ENCODE data around the gene DNASE1L3. TPM values are rescaled to one million over a fixed set of nuclear protein-coding genes. Genes with fewer than 3 reads are reported as not detected.
"Not testable (repeated sequence)": the region's sequence is repeated elsewhere in the genome, so short reads cannot be mapped to it uniquely, and the experiment has no call there.

DNASE1L3 gene
- total RNA-seq, 2 donors from 2014 or later, result 1.4 to 2.3 TPM

DNA sequence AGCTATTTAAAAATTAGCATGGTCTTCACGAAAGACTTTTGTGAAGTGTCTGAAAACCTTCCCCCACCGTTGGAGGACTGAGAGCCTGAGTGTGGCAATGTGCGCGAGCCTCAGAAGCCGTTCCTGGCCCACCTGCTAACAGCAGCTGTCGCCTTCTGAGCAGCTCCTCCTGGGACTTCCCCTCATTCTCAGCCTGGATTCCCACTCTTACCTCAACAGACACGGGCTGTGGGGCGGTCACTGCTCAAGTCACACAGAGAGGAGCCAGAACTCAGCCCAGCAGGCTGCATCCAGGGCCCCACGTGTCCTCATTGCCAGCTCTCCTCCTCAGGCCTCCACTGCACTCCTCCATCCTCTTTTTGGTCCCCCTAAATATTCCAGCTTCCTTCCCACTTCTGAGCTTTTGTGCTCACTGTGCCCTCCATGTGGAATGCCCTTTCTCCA lies 7.8 kb downstream of the DNASE1L3 start:
- WGBS, result 72% methylated on average over 9 of the region's 9 CpGs
- TF ChIP-seq POLR2AphosphoS5 (IDR thresholded peaks at IDR 0.05), result no peak
- no peak for TF ChIP-seq CTCF (IDR thresholded peaks at IDR 0.05)
- no peak for TF ChIP-seq POLR2A (IDR thresholded peaks at IDR 0.05)
- DNase-seq (ENCODE audit: low spot score), result no peak

GRCh38 chr3:58201451-58201850 lies 9.3 kb downstream of the DNASE1L3 start:
- H3K4me1 ChIP-seq (replicated peaks); H3K27me3 ChIP-seq (replicated peaks; ENCODE audit: insufficient read depth); H3K4me3 ChIP-seq; H3K9me3 ChIP-seq; intact Hi-C loops (cut with DNase I); H3K36me3 ChIP-seq; H3K27ac ChIP-seq; DNase-seq (ENCODE audit: low spot score): not testable (repeated sequence)
- WGBS, result 71% methylated on average over 3 of the region's 3 CpGs

More for the DNA sequence above, 7.8 kb downstream of the DNASE1L3 start:
- Histone ChIP-seq H3K27me3 (replicated peaks; ENCODE audit: insufficient read depth) (no peaks in the 10 kb centered on the region), H3K27ac (no peak overlapping the region), H3K9me3 (no peaks in the 10 kb centered on the region), H3K4me3 (no peak overlapping the region), H3K36me3 (no peaks in the 10 kb centered on the region), H3K4me1 (replicated peaks) (no peaks in the 10 kb centered on the region)
- intact Hi-C loops (cut with DNase I), result no loop called here

GRCh38 chr3:58200846-58201355 lies 9.9 kb downstream of the DNASE1L3 start:
- intact Hi-C loops (cut with DNase I), result no loop called here
- H3K36me3 ChIP-seq, result no peaks in the 10 kb centered on the region
- no peak for DNase-seq (ENCODE audit: low spot score)
- no peak for TF ChIP-seq POLR2A (IDR thresholded peaks at IDR 0.05)
- no peak for TF ChIP-seq POLR2AphosphoS5 (IDR thresholded peaks at IDR 0.05)
- no peak for TF ChIP-seq CTCF (IDR thresholded peaks at IDR 0.05)
- no peaks in the 10 kb centered on the region for H3K27me3 ChIP-seq (replicated peaks; ENCODE audit: insufficient read depth)
- H3K4me3 ChIP-seq, result no peak overlapping the region
- 42% methylated on average over 11 of the region's 11 CpGs for WGBS
- no peaks in the 10 kb centered on the region for H3K9me3 ChIP-seq
- H3K4me1 ChIP-seq (replicated peaks), result no peaks in the 10 kb centered on the region
- no peak overlapping the region for H3K27ac ChIP-seq

- Histone ChIP-seq H3K4me3 (no peak overlapping the region), H3K27me3 (replicated peaks; ENCODE audit: insufficient read depth) (no peaks in the 10 kb centered on the region), H3K36me3 (no peaks in the 10 kb centered on the region), H3K27ac (no peak overlapping the region), H3K9me3 (no peaks in the 10 kb centered on the region), H3K4me1 (replicated peaks) (no peaks in the 10 kb centered on the region)
- DNase-seq (ENCODE audit: low spot score), result no peak
- TF ChIP-seq POLR2A (IDR thresholded peaks at IDR 0.05) (no peak), POLR2AphosphoS5 (IDR thresholded peaks at IDR 0.05) (no peak), CTCF (IDR thresholded peaks at IDR 0.05) (no peak)
- intact Hi-C loops (cut with DNase I), result no loop called here
Measured at GRCh38 chr3:58200121-58200709, 10.6 kb downstream of the DNASE1L3 start.

DNA sequence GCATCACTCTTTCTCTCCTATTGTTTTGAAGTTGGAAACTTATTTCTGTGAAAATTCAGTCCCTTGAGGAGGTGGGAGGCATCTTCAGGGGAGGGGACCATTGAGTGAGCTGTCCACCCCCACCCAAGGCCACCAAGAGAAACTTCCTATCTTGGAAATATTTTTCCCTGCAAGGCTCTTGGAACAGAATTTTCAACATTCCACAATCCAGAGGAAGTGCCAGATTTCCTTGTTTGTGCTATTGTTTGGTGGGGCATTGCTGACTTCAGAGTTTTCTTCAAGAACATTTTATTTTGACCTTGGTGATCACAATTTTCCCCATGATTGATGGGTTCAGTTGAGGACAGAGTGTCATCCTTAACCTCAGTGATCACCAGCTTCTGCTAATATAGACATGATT lies 12.0 kb downstream of the DNASE1L3 start:
- Histone ChIP-seq H3K27ac (no peak overlapping the region), H3K4me3 (no peak overlapping the region), H3K4me1 (replicated peaks) (no peaks in the 10 kb centered on the region), H3K36me3 (no peaks in the 10 kb centered on the region), H3K27me3 (replicated peaks; ENCODE audit: insufficient read depth) (no peaks in the 10 kb centered on the region), H3K9me3 (no peaks in the 10 kb centered on the region)
- DNase-seq (ENCODE audit: low spot score), result no peak
- no peak for TF ChIP-seq POLR2AphosphoS5 (IDR thresholded peaks at IDR 0.05)
- no peak for TF ChIP-seq POLR2A (IDR thresholded peaks at IDR 0.05)
- TF ChIP-seq CTCF (IDR thresholded peaks at IDR 0.05), result no peak
- intact Hi-C loops (cut with DNase I), result no loop called here

Measured in prostate gland (tissue), 2 donors.